ENCODE data around the gene TMCC3.

The TMCC3 gene

DNA sequence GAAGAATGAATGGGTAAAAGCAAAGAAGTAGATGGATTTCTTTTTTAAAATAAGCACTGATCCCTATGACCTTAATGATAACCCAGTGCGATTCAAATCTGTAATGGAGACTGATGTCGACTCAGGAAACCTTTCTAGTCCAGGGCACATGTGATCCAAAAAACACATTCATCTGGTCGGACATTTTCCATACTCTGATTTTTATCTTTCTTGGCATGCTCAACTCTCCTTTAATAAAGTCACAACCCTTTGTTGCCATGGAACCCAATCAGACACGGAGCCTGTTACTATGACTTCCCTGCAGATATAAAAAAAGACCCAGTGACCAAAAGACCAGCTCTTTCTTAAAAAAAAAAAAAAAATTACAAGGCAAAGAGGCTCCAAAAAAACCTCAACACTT lies 27.9 kb downstream of the TMCC3 start:
- peak; percentile 8 for DNase-seq (ENCODE audit: low spot score)
- H3K27ac ChIP-seq, result no peak overlapping the region
- TF ChIP-seq, protein P1, sequence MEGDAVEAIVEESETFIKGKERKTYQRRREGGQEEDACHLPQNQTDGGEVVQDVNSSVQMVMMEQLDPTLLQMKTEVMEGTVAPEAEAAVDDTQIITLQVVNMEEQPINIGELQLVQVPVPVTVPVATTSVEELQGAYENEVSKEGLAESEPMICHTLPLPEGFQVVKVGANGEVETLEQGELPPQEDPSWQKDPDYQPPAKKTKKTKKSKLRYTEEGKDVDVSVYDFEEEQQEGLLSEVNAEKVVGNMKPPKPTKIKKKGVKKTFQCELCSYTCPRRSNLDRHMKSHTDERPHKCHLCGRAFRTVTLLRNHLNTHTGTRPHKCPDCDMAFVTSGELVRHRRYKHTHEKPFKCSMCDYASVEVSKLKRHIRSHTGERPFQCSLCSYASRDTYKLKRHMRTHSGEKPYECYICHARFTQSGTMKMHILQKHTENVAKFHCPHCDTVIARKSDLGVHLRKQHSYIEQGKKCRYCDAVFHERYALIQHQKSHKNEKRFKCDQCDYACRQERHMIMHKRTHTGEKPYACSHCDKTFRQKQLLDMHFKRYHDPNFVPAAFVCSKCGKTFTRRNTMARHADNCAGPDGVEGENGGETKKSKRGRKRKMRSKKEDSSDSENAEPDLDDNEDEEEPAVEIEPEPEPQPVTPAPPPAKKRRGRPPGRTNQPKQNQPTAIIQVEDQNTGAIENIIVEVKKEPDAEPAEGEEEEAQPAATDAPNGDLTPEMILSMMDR (conservative IDR thresholded peaks at IDR 0.05; ENCODE audit: low read depth), result no peak
- ChIA-PET CTCF (interaction anchor here (0.6 kb wide), 1 partner anchor 194 kb away, joined by 8 read pairs; no protein-coding TSS in a partner anchor), POLR2A (ENCODE audit: low non-redundant PET) (no interaction called here)

DNA sequence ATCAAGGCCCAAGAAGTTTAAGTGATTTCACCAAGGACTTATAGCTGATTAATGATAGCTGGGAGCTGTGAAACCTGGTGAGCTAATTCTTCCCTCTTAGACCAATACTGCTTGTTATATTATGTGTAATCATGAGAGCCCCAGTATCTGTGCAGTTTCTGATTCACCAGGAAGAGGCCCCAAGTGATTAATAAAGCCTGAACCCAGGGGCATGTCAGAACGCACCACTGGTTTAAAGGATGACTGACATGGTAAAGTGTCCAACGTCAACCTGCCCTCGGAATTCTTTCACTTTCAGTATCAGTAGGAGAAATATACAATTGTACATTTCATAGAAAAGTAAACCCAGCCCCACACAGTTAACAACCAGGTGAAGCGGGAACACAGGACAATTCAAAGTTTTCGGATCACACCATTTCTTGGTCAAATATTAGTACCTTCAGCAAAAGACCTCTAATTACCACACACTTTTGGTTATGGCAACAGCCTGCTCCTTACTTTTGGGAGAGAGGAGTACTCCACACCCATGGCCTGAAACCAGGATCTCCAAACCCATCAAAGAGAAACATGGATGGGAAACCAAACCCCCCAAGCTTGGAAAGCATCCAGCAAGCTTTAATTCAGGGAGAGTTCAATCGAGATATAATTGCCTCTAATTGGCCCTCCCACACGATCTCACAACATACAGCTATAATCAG lies 28.5 kb downstream of the TMCC3 start:
- peak overlapping the region; percentile 84 for H3K27ac ChIP-seq
- TF ChIP-seq, protein P1 (conservative IDR thresholded peaks at IDR 0.05; ENCODE audit: low read depth), result no peak
- peak; percentile 96 for DNase-seq (ENCODE audit: low spot score)
- ChIA-PET CTCF (no interaction called here), POLR2A (ENCODE audit: low non-redundant PET) (no interaction called here)

DNA sequence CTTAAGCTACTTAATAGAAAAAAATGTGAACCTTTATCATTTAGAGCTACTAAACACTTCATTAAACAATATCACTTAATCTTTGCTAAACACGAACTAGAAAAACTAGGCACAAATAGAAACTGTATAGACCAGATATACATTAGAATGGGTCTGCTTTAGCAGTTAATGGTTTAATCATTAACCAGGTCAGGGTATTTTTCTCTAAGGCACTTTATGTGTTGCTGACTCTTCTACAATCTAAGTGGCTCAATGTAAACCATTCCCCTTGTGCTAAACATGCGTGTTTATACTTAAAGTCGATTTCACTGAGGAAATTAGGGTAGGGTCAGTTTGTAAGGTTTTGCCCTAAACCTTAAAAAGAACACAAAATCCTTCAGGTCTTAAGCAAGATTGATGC lies 29.7 kb downstream of the TMCC3 start:
- no peak overlapping the region; the same call in 1 of the 2 replicates for H3K27ac ChIP-seq
- TF ChIP-seq, protein P1 (conservative IDR thresholded peaks at IDR 0.05; ENCODE audit: low read depth), result no peak
- DNase-seq (ENCODE audit: low spot score), result no peak
- POLR2A ChIA-PET (ENCODE audit: low non-redundant PET), result interaction anchor here (0.6 kb wide), 1 partner anchor 17 kb away, joined by 4 read pairs; no protein-coding TSS in a partner anchor
- CTCF ChIA-PET, result interaction anchor here (0.5 kb wide), 1 partner anchor 28 kb away, joined by 3 read pairs; no protein-coding TSS in a partner anchor

DNA sequence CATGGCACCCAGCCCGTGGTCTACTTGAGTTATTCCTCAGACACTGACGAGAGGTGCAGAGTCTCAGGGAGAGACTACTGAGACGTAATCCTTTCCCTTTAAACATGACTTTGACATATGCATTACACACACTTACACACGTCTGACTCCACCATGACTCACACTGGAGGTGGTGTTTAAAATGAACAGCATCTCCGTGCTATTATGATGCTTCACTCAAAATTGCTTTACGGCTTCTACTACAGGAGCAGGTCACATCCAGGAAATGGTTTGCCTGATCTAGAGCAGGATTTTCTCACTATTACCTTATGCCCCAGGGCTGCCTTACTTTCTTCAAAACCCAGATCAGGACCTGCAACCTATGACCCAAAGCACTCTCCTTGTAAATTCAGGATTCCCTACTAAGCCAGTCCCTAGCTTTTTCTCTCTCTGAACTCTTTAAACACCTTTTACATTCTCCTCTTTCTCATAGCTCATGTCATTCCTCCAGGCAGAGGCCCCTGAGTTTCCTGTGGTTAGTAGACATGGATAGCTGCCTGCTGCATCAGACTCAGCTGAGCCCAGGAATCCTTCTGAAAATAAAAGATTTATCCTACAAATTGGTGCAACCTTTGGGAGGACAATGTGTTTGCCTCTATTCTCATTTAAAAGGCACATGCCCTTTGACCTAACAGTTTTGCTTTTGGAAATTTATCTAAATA lies 31.2 kb downstream of the TMCC3 start:
- CTCF ChIA-PET, result interaction anchor here (0.6 kb wide), 1 partner anchor 124 kb away, joined by 4 read pairs; no protein-coding TSS in a partner anchor
- POLR2A ChIA-PET (ENCODE audit: low non-redundant PET), result no interaction called here
- DNase-seq (ENCODE audit: low spot score), result peak; percentile 87
- TF ChIP-seq, protein P1 (conservative IDR thresholded peaks at IDR 0.05; ENCODE audit: low read depth), result no peak
- no peak overlapping the region for H3K27ac ChIP-seq

DNA sequence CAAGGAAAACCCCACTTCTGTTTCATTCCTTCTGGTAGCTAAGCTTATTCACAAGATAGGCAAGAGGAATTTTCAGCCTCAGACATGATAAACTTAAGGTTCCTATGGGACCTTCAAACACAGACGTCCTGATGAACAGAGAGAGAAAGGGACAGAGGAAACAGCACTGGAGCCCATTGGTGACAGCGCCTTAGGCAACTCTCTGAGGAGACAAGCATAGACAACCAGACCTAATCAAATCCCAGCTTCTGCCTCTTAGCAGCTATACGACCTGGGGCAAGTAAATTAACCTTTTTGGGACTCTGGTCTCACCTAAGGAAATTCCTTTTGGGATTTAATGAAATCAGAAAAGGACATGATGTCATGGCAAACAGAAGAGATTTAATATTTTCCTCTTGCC lies 33.3 kb downstream of the TMCC3 start:
- H3K27ac ChIP-seq, result no peak overlapping the region
- DNase-seq (ENCODE audit: low spot score), result no peak
- TF ChIP-seq, protein P1 (conservative IDR thresholded peaks at IDR 0.05; ENCODE audit: low read depth), result no peak
- ChIA-PET CTCF (interaction anchor here (0.6 to 0.8 kb wide), 3 partner anchors 11 to 47 kb away, joined by 3 to 6 read pairs (median 4); no protein-coding TSS in a partner anchor), POLR2A (ENCODE audit: low non-redundant PET) (no interaction called here)

DNA sequence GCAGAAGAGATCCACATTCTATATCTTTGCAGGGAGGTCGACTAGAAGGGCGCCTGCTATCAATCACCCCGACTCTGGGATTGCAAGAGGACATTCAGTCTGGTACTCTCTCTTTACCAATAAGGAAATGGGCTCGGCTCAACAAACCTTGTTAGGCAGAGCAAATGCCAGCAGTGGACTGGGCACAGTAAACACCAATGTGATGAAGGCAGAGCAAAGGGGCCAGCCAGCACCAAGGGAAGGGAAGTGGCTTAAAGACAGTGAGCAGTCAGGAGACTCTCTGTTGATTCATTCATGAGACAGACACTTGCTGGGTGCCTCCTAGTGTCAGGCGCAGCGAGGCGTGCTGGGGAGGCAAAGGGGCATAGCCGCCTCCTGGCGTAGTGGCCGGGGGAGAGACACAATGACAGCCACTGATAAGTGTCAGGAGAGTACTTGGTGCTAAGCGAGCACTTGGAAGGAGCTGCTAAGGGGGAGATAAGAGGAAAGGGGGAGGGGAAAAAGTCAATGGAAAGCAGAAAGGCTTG lies 34.1 kb downstream of the TMCC3 start:
- CTCF ChIA-PET, result interaction anchor here (0.6 to 0.8 kb wide), 2 partner anchors 12 to 48 kb away, joined by 4 to 6 read pairs; no protein-coding TSS in a partner anchor
- DNase-seq (ENCODE audit: low spot score), result no peak
- TF ChIP-seq, protein P1 (conservative IDR thresholded peaks at IDR 0.05; ENCODE audit: low read depth), result no peak
- POLR2A ChIA-PET (ENCODE audit: low non-redundant PET), result no interaction called here
- peak overlapping the region; percentile 85 for H3K27ac ChIP-seq
